Ovary (tissue), 9 donors: ENCODE measurements around the gene DNAJA4. TPM values are rescaled to one million over a fixed set of nuclear protein-coding genes. Genes with fewer than 3 reads are reported as not detected.

Experiments used
- DNase-seq, 5 donors: peaks; one replicate each; pipeline ENCODE4 v3.0.0-alpha.2; 2019 to 2020
- H3K27ac ChIP-seq, 2 donors: fragments of 200-600 bp; one replicate each; pipeline versions ENCODE4 v1.5.1 to v1.8.0; 2019 to 2022
- H3K27me3 ChIP-seq: fragments of 200-600 bp; one replicate; pipeline ENCODE4 v1.8.0; 2022
- H3K36me3 ChIP-seq: fragments of 200-600 bp; sonication (generic); one replicate; pipeline ENCODE4 v1.5.1; 2019
- H3K4me1 ChIP-seq: one replicate; pipeline ENCODE4 v1.8.1; 2013; ENCODE audit warnings: mild to moderate bottlenecking, moderate library complexity; ENCODE audit not compliant: insufficient read depth
- H3K4me3 ChIP-seq: fragments of 200-600 bp; sonication (generic); one replicate; pipeline ENCODE4 v1.5.1; 2017
- H3K9me3 ChIP-seq, 2 donors: fragments of 200-600 bp in 1 of 2; sonication (generic) in 1 of 2; one replicate each; pipeline versions ENCODE4 v1.5.1 to v1.8.1; 2013 to 2019; ENCODE audit warnings: mild to moderate bottlenecking in 1 of 2, moderate library complexity in 1 of 2
- CTCF ChIP-seq, 3 donors: fragments of 450-650 bp in 2 of 3; fragments of 200-600 bp in 1 of 3; IDR thresholded peaks; one replicate each; pipeline versions ENCODE4 v1.5.1 to v1.8.0; 2016 to 2022; ENCODE audit warnings: antibody characterized with exemption in 3 of 3, mild to moderate bottlenecking in 1 of 3
- EP300 ChIP-seq: sonication (generic); formaldehyde crosslinking; IDR thresholded peaks from one replicate; pipeline ENCODE4 v1.6.1; 2017; ENCODE audit warnings: antibody characterized with exemption
- POLR2A ChIP-seq: fragments of 450-650 bp; IDR thresholded peaks from one replicate; pipeline ENCODE4 v1.6.1; 2017; ENCODE audit warnings: antibody characterized with exemption, mild to moderate bottlenecking, moderate library complexity
- WGBS, 3 donors: extraction: QIAGEN DNeasy Blood & Tissue Kit in 1 of 3; methylation state at CpG; one replicate each; pipeline versions ENCODE4 v1.1.5 to v1.1.7; 2013 to 2017; 5-methylcytosine and 5-hydroxymethylcytosine counted together
- intact Hi-C, 4 donors: fragments of 100-400 bp; cut with DNase I; formaldehyde crosslinking; loops; one replicate each; pipeline versions ENCODE4 v1.11.0 to v1.15.1; 2022 to 2023
- polyA plus RNA-seq, 2 donors: library from polyadenylated mRNA; stranded (reverse); fragments of 200-250 nt in 1 of 2; fragments of 350-450 nt in 1 of 2; fragmentation: Illumina TruSeq in 1 of 2; extraction: RNeasy Lipid Tissue Mini Kit (QIAGEN cat#74804) in 1 of 2; gene quantifications; one replicate each; pipeline ENCODE4 v1.2.3, GENCODE V29; 2013 to 2014
- small RNA-seq: library from RNA; depleted of rRNA; stranded (forward); fragments of <200 nt; gene quantifications from one replicate; pipeline ENCODE3, GENCODE V24; 2016
- total RNA-seq, 7 donors: library from RNA; depleted of rRNA in 2 of 7; stranded (reverse); fragments of >200 nt in 2 of 7; fragmentation: NEBNext Ultra II Directional in 3 of 7; extraction: Animal tissue kit (Norgen Biotek cat#: 25700) in 3 of 7; gene quantifications; one replicate each; pipeline versions ENCODE4 v1.1.0 to v1.2.4, GENCODE V29; 2016 to 2023
- donor health status: DM: no; HTN: no; CAD: no; lungs with moderate emphysema.
- donor health status: DM: no; HTN: no; CAD: no.
- donor health status: Bipolar disorder and iron deficiency.
- donor health status: DM: yes; HTN: yes; CAD: no.
- donor health status: DM: no; HTN: no; CAD: no.
- donor health status: DM: yes; HTN: yes; CAD: no.

Gene DNAJA4
- total and polyA plus RNA-seq, 9 donors = 4.9 to 23.7 (median 12.2) TPM

- Histone ChIP-seq H3K36me3 (no peaks in the 10 kb centered on the region), H3K27me3 (no peaks in the 10 kb centered on the region), H3K9me3 (no peaks in the 10 kb centered on the region), H3K4me3 (no peak overlapping the region), H3K4me1 (no peaks in the 10 kb centered on the region), H3K27ac (no peak overlapping the region)
- TF ChIP-seq EP300 (no peak), POLR2A (no peak), CTCF (IDR thresholded peaks at IDR 0.05) (no peak)
- no peak for DNase-seq
- 51 to 57% (median 52%) methylated on average over 7 of the region's 7 CpGs for WGBS, 3 donors
- intact Hi-C loops = no loop called here
These were observed 60.9 kb downstream of the DNAJA4 start for GRCh38 chr15:78325092-78325843.

- no peak for DNase-seq
- no peak for TF ChIP-seq CTCF (IDR thresholded peaks at IDR 0.05)
- TF ChIP-seq EP300 = no peak
- TF ChIP-seq POLR2A = no peak
- no peaks in the 10 kb centered on the region for H3K27me3 ChIP-seq
- H3K36me3 ChIP-seq = no peaks in the 10 kb centered on the region
- no peak overlapping the region for H3K4me3 ChIP-seq
- no peak overlapping the region for H3K27ac ChIP-seq
- no peaks in the 10 kb centered on the region for H3K4me1 ChIP-seq
- intact Hi-C loops = no loop called here
- 64 to 79% (median 67%) methylated on average over 1 of the region's 1 CpG for WGBS, 3 donors
- no peaks in the 10 kb centered on the region for H3K9me3 ChIP-seq
These were observed 63.1 kb downstream of the DNAJA4 start for GRCh38 chr15:78327466-78327865.

GRCh38 chr15:78329625-78330024 lies 65.3 kb downstream of the DNAJA4 start:
- intact Hi-C loops = no loop called here
- 42 to 63% (median 52%) methylated on average over 4 of the region's 4 CpGs for WGBS, 3 donors
- Histone ChIP-seq H3K36me3 (no peaks in the 10 kb centered on the region), H3K27me3 (no peaks in the 10 kb centered on the region), H3K27ac (no peak overlapping the region), H3K9me3 (no peaks in the 10 kb centered on the region), H3K4me1 (no peaks in the 10 kb centered on the region), H3K4me3 (no peak overlapping the region)
- TF ChIP-seq CTCF (IDR thresholded peaks at IDR 0.05) = no peak
- no peak for TF ChIP-seq POLR2A
- no peak for TF ChIP-seq EP300
- DNase-seq = no peak

Small RNAs within 50 kb of the gene (small RNA-seq; reads per million reads assigned to genes)
- gene AC090607.5 = not detected

Other genes with a start within 250 kb of the DNAJA4 start
- 100 to 1,000 TPM in 4 of 7 donors, 10 to 100 TPM in 3; 42.3 to 146 (median 115) TPM for gene TBC1D2B, start 186.9 kb upstream of the DNAJA4 start, total RNA-seq
- 100 to 1,000 TPM in 1 of 2 donors, 10 to 100 TPM in 1; 53.3 to 122 TPM for gene TBC1D2B, start 186.9 kb upstream of the DNAJA4 start, polyA plus RNA-seq
- not detected for gene SH2D7, start 172.0 kb upstream of the DNAJA4 start, total RNA-seq
- gene SH2D7, start 172.0 kb upstream of the DNAJA4 start, polyA plus RNA-seq = not detected
- gene CIB2, start 133.1 kb upstream of the DNAJA4 start, total RNA-seq = 10 to 100 TPM in 3 of 7 donors, 1 to 10 TPM in 4; 1.7 to 12.4 (median 9.6) TPM
- 1 to 10 TPM; 5.3 to 8.2 TPM for gene CIB2, start 133.1 kb upstream of the DNAJA4 start, polyA plus RNA-seq
- gene IDH3A, start 115.2 kb upstream of the DNAJA4 start, total RNA-seq = 10 to 100 TPM; 26.8 to 82.4 (median 63.8) TPM
- gene IDH3A, start 115.2 kb upstream of the DNAJA4 start, polyA plus RNA-seq = 10 to 100 TPM; 19.4 to 58.6 TPM
- 1 to 10 TPM in 1 of 7 donors, under 1 TPM in 4, not detected in 2; 0.15 to 2.2 (median 0.57) TPM for gene ACSBG1, start 30.0 kb upstream of the DNAJA4 start, total RNA-seq
- under 1 TPM; 0.30 to 0.45 TPM for gene ACSBG1, start 30.0 kb upstream of the DNAJA4 start, polyA plus RNA-seq
- 10 to 100 TPM; 38.1 to 52.3 (median 43.5) TPM for gene SKIC8, start 35.0 kb downstream of the DNAJA4 start, total RNA-seq
- 10 to 100 TPM; 51.3 to 63.5 TPM for gene SKIC8, start 35.0 kb downstream of the DNAJA4 start, polyA plus RNA-seq
- gene CRABP1, start 75.8 kb downstream of the DNAJA4 start, total RNA-seq = under 1 TPM in 1 of 7 donors, not detected in 6; 0.56 TPM
- gene CRABP1, start 75.8 kb downstream of the DNAJA4 start, polyA plus RNA-seq = 1 to 10 TPM in 1 of 2 donors, under 1 TPM in 1; 0.40 to 2.7 TPM
- gene IREB2, start 173.7 kb downstream of the DNAJA4 start, total RNA-seq = 10 to 100 TPM; 29.3 to 54.5 (median 51.7) TPM
- 10 to 100 TPM; 15.2 to 20.4 TPM for gene IREB2, start 173.7 kb downstream of the DNAJA4 start, polyA plus RNA-seq
- gene HYKK, start 243.0 kb downstream of the DNAJA4 start, total RNA-seq = 10 to 100 TPM in 1 of 7 donors, 1 to 10 TPM in 6; 4.0 to 10.8 (median 8.7) TPM
- gene HYKK, start 243.0 kb downstream of the DNAJA4 start, polyA plus RNA-seq = 1 to 10 TPM; 6.7 to 9.4 TPM